D721Med (cell line): Measurements from ENCODE around the gene ANKRD13D.

Source experiments
- DNase-seq: peaks from one replicate; pipeline ENCODE4 v3.0.0; 2011; ENCODE audit warnings: low spot score; ENCODE audit not compliant: insufficient read length
- FAIRE-seq: peaks from 2 replicates; lab custom pipeline; 2011; peaks lifted over from hg19 to GRCh38; lab: Jason Lieb, UNC
- TF ChIP-seq, protein P1 (sequence below): IDR thresholded peaks from 2 replicates; pipeline ENCODE4 v1.5.1; 2012; ENCODE audit warnings: mild to moderate bottlenecking, control low read depth; ENCODE audit not compliant: insufficient read depth; ENCODE audit errors: missing control alignments

ANKRD13D gene

DNA sequence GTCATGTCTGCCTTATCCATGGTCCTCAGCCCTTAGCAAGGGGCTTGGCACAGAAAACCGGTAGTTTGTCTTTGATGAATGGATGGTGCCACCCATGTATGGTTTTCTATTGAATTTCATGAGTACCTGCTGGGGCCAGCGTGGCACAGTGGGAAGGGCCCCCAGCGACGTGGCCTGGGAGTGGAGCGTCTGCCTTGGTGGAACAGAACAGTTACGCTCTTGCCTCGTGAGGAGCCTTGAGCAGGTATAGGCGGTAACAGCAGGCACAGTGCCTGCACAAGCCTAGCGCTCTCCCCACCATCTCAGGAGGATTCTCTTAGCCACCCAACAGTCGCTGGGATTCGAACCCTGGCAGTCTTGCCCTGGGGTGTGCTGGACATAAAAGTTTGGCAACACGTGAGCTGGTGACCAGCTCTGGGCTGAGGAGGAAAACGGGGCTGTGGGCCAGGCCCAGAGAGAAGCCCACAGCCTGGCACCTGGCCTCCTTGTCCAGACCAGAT, 11.2 kb downstream of the ANKRD13D start:
- TF ChIP-seq, protein P1, sequence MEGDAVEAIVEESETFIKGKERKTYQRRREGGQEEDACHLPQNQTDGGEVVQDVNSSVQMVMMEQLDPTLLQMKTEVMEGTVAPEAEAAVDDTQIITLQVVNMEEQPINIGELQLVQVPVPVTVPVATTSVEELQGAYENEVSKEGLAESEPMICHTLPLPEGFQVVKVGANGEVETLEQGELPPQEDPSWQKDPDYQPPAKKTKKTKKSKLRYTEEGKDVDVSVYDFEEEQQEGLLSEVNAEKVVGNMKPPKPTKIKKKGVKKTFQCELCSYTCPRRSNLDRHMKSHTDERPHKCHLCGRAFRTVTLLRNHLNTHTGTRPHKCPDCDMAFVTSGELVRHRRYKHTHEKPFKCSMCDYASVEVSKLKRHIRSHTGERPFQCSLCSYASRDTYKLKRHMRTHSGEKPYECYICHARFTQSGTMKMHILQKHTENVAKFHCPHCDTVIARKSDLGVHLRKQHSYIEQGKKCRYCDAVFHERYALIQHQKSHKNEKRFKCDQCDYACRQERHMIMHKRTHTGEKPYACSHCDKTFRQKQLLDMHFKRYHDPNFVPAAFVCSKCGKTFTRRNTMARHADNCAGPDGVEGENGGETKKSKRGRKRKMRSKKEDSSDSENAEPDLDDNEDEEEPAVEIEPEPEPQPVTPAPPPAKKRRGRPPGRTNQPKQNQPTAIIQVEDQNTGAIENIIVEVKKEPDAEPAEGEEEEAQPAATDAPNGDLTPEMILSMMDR, result no peak
- no peak for FAIRE-seq

DNA sequence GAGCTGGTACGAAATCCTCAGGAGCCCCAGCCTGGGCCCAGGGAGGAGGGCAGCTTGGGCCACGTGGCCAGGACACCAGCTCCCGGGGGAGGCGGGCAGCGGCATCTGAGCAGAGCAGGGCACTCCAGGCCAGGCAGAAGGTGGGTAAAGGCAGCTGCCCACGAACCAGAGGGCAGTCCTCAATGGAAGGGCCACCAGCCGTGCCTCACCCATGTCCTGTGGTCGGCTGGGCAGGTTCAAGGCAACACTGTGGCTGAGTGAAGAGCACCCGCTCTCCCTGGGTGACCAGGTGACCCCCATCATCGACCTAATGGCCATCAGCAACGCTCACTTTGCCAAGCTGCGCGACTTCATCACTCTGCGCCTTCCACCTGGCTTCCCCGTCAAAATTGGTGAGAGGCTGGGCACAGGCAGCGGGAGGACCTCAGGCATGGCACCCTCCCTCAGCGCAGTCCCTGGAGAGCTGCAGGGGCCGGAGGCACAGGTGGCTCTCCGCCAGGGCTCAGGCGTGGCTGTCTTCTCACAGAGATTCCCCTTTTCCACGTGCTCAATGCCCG, 11.7 kb downstream of the ANKRD13D start:
- TF ChIP-seq, protein P1, result no peak
- no peak for FAIRE-seq
- DNase-seq, result no peak

More for the DNA sequence above, 11.2 kb downstream of the ANKRD13D start:
- DNase-seq, result no peak

DNA sequence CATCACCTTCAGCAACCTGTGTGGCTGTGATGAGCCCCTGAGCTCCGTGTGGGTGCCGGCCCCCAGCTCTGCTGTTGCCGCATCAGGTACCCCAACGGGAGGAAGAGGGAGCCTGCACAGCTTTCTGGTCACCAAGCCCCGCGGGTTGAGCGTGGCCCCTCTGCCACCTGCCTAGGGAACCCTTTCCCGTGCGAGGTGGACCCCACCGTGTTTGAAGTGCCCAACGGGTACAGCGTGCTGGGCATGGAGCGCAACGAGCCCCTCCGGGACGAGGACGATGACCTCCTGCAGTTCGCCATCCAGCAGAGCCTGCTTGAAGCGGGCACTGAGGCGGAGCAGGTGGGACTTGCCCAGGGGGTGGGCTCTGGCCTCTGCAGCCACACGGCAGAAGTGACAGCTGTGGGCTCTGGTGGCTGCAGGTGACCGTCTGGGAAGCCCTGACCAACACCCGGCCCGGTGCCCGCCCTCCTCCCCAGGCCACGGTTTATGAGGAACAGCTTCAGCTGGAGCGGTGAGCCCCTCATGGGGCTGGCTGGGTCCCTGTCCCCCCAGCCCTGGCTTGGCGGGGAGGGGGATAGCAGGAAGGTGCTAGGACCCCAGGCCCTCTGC, 12.3 kb downstream of the ANKRD13D start:
- FAIRE-seq, result no peak
- no peak for DNase-seq
- TF ChIP-seq, protein P1, result no peak

DNA sequence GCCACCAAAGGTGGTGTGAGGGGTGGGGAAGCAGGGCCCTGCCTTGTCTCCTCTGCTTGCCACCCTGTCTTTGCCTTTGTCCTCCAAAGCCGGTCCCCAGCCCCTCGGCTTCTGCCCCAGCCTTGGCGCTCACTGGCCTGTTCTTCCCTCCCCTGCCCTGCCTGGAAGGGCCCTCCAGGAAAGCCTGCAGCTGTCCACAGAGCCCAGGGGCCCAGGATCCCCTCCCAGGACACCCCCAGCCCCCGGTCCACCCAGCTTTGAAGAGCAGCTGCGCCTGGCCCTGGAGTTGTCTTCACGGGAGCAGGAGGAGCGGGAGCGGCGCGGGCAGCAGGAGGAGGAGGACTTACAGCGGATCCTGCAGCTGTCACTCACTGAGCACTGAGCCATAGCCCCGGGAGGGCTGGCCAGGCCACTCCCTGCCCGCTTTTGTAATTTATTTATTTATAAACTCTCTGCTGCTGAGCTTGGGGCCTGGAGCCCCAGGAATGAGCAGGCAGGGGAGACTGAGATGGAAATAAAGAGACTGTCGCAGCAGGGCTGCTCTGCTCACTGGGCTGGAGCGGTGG, 12.9 kb downstream of the ANKRD13D start:
- TF ChIP-seq, protein P1, result no peak
- DNase-seq (no peak), FAIRE-seq (no peak)

DNA sequence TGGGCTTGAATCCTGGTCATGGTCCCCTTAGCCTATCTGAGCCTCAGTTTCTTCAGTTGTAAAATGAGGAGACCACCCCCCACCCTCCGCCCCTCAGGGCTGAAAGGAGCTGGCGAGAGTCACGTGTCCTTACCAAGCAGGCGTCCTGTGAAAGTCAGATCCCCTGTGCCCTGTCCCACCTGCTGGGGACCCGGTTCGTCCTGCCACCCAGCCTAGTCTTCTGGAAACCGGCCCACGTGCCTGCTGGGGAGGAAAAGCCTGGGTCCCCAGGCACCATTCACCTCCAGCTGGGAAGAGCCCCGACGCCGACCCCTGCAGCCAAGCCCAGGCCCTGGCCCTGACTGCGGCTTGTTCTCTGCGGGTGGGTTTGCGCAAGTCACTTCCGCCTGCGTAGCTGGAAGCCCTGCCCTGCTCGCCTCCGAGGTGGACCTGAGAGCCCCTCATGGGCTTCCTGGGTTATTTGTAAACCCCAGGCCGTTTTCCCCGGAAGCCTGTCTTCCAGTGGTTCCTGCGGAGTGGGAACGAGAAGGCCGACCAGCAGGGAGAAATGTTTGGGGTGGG, 13.5 kb downstream of the ANKRD13D start:
- DNase-seq (no peak), FAIRE-seq (no peak)
- TF ChIP-seq, protein P1, result no peak

DNA sequence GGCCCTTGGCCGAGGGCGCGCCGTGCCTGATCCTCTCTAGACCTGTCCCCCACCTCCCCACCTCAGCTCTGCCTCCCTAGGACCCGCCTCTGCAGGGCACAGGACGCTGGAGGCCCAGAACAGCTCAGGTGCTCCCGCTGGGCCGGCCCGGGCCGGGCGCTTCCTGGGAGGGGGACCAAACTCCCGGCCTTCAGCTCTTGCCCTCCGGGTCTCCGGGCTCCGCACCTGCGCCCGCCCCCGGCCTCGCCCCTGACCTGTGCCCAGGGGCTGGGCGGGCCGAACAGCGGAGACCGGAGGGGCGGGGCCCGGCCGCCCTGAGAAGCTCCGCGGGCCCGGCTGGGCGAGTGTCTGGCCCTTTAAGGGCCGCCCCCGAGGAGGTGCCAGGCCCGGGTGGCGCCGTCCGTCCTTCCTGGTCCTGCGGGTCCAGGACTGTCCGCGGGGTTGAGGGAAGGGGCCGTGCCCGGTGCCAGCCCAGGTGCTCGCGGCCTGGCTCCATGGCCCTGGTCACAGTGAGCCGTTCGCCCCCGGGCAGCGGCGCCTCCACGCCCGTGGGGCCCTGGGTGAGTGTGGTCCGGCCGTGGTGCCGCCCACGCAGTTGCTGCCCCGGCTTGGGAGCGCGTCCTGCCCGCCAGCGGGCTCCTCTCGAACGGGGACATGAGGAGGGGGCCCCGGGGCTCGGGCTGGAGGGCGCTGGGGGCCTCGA, 14.2 kb downstream of the ANKRD13D start, which contains the start of gene SSH3:
TSS of gene SSH3 (plus strand) at position 399 of the 703 bp plus-strand sequence. CDS start at position 495, 96 bp downstream.
- FAIRE-seq (no peak), DNase-seq (peak; percentile 46)
- TF ChIP-seq, protein P1, result no peak
